NCI-H1694 treated with DMSO at 0.1 percent for 48 hours (cell line): ENCODE results near the gene CGB2.
"Not testable (repeated sequence)": the region's sequence is repeated elsewhere in the genome, so short reads cannot be mapped to it uniquely, and the experiment has no call there.

Experiments used
- DNase-seq: peaks from one replicate; lab custom pipeline; 2025; lab: John Stamatoyannopoulos, UW

Gene CGB2

DNA sequence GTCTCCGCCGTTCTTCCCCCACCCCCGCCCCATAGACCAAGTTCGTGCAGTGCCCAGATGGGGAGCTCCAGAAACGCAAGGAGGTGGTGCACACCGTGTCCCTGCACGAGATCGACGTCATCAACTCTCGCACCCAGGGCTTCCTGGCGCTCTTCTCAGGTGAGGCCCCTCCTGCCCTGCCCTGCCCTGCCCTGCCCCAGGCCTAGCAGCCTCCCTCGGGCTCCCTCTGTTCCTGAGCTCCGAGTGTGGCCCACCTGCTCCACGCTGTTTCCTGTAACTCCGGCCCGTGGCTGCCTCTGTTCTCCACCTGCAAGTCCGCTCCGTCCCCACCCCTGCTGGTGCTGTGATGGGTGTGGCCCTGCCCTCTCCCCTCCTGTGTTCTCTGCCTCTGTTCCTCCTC lies 21.2 kb upstream of the CGB2 start:
- DNase-seq: no peak

DNA sequence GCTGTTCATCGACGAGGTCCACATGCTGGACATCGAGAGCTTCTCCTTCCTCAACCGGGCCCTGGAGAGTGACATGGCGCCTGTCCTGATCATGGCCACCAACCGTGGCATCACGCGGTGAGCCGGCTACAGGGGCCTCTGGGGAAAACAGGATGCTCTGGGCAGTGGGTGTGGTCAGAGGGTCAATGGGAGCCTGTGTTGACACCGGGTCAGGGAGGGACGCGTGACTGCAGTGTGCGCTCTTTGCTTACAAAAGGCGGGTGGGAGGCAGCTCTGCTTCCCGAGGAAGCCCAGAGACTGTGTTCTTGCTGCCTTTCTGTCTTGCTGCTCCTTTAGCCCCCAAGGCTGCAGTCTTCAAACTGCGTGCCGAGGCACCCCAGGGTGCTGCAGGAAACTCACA lies 20.5 kb upstream of the CGB2 start:
- no peak for DNase-seq

GRCh38 chr19:49014123-49014869 lies 17.4 kb upstream of the CGB2 start:
- DNase-seq: no peak

DNA sequence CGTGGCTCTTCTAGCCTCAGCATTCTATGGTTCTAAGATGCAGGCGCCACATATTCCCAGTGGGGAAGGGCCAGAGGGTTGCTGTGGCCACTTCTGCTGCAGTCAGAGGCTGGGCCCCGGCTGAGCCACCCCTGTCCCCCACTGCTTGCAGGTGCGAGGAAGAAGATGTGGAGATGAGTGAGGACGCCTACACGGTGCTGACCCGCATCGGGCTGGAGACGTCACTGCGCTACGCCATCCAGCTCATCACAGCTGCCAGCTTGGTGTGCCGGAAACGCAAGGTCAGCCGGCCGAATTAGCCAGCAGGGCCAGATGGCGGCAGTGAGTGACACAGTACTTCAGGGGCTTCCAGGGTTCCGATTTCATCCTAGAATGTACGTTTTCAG lies 16.8 kb upstream of the CGB2 start:
- DNase-seq: no peak

GRCh38 chr19:49016067-49016839 lies 15.4 kb upstream of the CGB2 start:
- DNase-seq: no peak

- no peak for DNase-seq
Measured at GRCh38 chr19:49017041-49017665, 14.5 kb upstream of the CGB2 start, which contains the start of gene LHB. LHB (minus strand) TSS chr19:49017091; CDS start chr19:49017081, 10 bp downstream.

GRCh38 chr19:49017666-49018351 lies 13.9 kb upstream of the CGB2 start:
- peak; percentile 59 for DNase-seq

- DNase-seq: not testable (repeated sequence)
Measured at GRCh38 chr19:49018388-49019241, 13.1 kb upstream of the CGB2 start.

DNA sequence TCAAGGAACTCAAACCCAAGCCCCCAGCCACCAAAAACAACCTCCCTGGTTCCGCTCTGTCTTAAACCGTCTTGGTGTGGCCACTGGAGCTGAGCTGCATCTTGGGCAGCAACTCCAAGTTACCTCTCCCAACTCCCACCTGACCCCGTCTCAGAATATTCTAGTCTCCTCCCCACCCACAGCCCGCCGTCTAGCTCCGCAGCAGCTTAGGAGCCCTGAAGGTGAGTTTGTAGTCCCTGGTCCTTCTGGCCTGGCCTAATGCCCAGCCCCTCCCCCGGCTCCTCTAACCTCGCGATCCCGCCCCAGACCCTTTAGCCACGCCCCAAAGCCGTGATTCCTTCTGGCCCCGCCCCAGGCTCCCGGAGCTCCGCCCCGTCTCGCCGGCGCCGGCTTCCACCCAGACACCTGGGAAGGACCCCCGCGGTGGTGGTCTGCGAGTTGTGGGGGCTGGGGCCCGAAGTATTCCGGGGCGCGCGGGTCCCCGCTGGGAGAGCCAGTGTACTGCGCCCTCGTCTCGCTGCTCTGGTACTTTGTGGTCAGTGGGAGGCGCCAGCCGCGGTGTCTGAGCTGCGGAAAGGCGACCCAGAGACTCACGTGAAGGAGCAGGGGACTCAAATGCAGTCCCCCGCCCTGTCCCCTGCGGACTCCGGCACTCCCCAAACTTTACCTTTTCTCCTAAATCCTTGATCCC lies 12.3 kb upstream of the CGB2 start:
- peak; percentile 12 for DNase-seq

GRCh38 chr19:49020342-49020741 lies 11.3 kb upstream of the CGB2 start:
- no peak for DNase-seq

GRCh38 chr19:49020931-49021895 lies 10.5 kb upstream of the CGB2 start:
- no peak for DNase-seq

DNA sequence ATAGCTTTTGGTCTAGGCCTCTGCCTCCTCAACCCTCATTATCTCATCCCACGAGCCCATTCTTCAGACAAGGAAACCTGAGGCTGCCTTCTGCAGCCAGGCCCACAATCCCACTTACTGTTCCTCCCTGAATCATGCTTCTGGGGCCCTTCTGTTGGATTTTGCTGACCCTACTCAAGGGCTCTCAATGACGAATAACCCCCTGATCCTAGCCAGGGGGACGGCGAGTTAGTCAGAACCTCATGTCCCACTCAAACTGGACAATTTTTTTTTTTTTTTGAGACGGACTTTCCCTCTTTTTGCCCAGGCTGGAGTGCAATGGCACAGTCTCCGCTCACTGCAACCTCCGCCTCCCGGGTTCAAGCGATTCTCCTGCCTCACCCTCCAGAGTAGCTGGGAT lies 9.6 kb upstream of the CGB2 start:
- DNase-seq: no peak

DNA sequence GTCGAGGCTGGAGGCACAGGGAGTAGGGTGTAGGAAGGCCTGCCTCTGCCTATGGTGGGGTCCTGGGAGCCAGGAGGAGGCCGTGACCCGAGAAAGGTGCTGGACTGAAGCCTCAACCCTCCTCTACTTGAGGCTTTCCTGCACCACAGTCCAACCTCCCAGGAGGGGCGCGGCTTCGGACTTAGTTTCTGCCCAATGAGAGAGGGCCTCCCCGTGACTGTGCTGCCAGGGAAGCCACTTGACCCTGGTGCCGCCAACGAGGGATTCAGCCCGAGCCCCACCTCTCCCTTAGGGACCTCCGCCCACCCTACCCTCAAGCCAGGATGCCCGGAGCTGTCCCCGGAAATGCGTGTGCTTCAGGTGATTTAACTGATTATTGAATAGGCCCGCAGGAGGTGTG lies 7.5 kb upstream of the CGB2 start, which contains the start of gene CGB3:
CGB3 (minus strand) TSS at position 101 of the 400 bp plus-strand sequence. CDS start 362 bp downstream, outside the sequence.
- not testable (repeated sequence) for DNase-seq

GRCh38 chr19:49025088-49025487 lies 6.6 kb upstream of the CGB2 start:
- DNase-seq: not testable (repeated sequence)

DNA sequence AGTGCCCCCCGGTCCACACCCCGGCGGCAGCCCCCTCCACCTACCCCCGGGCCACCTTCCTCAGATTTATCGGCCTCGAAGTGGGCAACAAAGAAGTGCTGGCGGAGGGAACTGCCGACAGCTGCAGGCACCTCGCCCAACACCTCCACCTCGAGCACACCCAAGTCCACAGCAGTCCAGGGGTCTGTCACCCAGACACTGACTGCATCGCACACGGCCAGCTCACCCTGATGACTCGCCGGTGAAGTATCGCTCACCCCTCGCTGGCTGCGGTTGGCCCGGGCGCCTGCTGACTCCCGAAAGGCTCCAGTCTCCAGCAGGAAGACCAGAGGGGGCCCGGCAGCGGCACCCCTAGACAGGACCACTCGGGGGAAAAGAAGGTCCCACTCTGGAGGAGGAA lies 6.1 kb upstream of the CGB2 start:
- DNase-seq: not testable (repeated sequence)

DNA sequence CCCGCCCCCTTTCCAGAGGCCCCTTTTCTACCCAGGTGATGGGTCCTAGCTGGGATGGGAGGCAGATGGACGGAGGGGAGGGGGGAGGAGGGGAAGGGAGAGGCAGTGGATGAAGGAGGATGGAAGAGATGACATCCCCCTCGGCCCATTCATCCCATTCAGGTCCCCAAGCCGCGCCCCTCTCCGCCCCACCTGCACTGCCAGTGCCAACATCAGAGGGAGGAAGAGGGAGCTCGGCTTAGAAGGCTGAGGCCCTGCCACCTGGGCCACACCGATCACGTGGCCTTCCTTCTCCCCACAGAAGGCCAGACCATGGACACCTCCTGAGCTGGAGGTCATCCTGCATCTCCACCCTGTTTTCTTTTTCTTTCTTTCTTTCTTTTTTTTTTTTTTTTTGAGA lies 3.0 kb upstream of the CGB2 start:
- DNase-seq: not testable (repeated sequence)

GRCh38 chr19:49029749-49030148 lies 1.9 kb upstream of the CGB2 start:
- DNase-seq: not testable (repeated sequence)

DNA sequence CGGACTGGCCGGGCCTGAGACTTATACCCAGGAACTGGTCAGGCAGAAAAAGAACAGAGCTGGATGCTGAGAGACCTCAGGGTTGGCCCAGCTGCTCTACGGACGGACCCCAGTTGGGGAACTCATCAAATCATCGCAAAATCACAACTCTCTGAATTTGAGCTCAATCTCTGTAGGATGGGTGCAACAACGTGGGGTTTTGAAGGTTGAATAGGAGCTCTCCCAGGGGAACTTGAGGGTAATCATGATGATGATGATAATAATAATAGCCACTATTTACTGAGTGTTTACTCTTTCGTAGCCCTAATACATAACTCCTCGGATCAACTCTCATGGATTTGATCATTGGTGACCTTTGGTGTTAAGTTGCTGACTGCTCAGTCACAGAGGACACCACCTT lies 1.4 kb upstream of the CGB2 start:
- not testable (repeated sequence) for DNase-seq

DNA sequence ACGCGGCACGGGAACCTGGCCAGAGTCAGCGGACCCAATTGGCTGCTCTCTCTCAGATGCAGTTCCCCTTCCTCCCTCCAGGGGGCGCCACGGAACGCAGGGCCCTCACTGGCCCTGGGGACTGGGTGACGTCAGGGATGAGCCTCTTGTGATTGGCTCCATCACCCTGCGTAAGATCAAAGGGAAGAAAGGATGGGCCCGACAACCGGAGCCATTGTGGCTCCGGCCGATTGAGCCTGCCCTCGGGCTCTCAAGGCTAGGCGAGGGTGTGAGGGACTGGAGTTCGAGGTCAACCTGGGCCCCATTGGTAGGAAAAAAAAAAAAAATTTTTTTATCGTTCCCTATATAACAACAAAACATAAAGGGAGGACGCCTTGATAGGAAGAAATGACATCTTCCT lies 5.1 kb downstream of the CGB2 start, which contains the start of gene CGB1:
CGB1 (minus strand) TSS at position 81 of the 400 bp plus-strand sequence. CDS start 184 bp downstream, outside the sequence.
- DNase-seq: peak; percentile 89
